HL-60 (cell line): Measurements from ENCODE around the gene PPP5C.

Experiments
- DNase-seq, 2 experiments: peaks; one replicate each; pipeline ENCODE4 v3.0.0-alpha.2; 2010 to 2020; ENCODE audit warnings: low read depth in 1 of 2, low spot score in 1 of 2
- H3K27ac ChIP-seq: fragments of 250-450 bp; sonication (Bioruptor Pico); replicated peaks from 2 replicates; pipeline ENCODE4 v1.5.1; 2020; ENCODE audit warnings: mild to moderate bottlenecking, moderate library complexity
- H3K27me3 ChIP-seq: fragments of 250-450 bp; sonication (Bioruptor Pico); 2 replicates; pipeline ENCODE4 v1.5.1; 2021; ENCODE audit warnings: mild to moderate bottlenecking, moderate library complexity; ENCODE audit not compliant: insufficient read depth, poor library complexity, severe bottlenecking
- H3K4me3 ChIP-seq: replicated peaks from 2 replicates; pipeline ENCODE4 v1.5.1; 2011; ENCODE audit warnings: mild to moderate bottlenecking, control low read depth, low read length; ENCODE audit not compliant: insufficient read depth
- CTCF ChIP-seq: IDR thresholded peaks from one replicate; pipeline ENCODE4 v1.5.1; 2011; ENCODE audit warnings: low read length, control low read depth, inconsistent platforms; ENCODE audit not compliant: insufficient read depth
- GABPA ChIP-seq: IDR thresholded peaks from 2 replicates; pipeline ENCODE4 v1.6.1; 2012; ENCODE audit warnings: low read depth
- POLR2AphosphoS5 ChIP-seq: IDR thresholded peaks from 2 replicates; pipeline ENCODE4 v1.6.1; 2012; ENCODE audit warnings: low read depth
- REST ChIP-seq: IDR thresholded peaks from 2 replicates; pipeline ENCODE4 v1.6.1; 2012; ENCODE audit warnings: low read depth; ENCODE audit not compliant: insufficient replicate concordance
- SPI1 ChIP-seq: IDR thresholded peaks from 2 replicates; pipeline ENCODE4 v1.6.1; 2012; ENCODE audit warnings: low read depth, mild to moderate bottlenecking, borderline replicate concordance

PPP5C gene

GRCh38 chr19:46387713-46388130, 40.8 kb downstream of the PPP5C start:
- no peak for DNase-seq
- Histone ChIP-seq H3K27me3 (no peaks in the 10 kb centered on the region), H3K27ac (no peak overlapping the region), H3K4me3 (no peak overlapping the region)
- TF ChIP-seq REST (no peak), CTCF (no peak), SPI1 (no peak), POLR2AphosphoS5 (no peak), GABPA (no peak)

GRCh38 chr19:46388311-46389095, 41.6 kb downstream of the PPP5C start:
- no peak overlapping the region for H3K27ac ChIP-seq
- DNase-seq, result no peak
- TF ChIP-seq REST, result no peak
- no peak for TF ChIP-seq GABPA
- no peak for TF ChIP-seq CTCF
- TF ChIP-seq SPI1, result no peak
- TF ChIP-seq POLR2AphosphoS5, result no peak
- no peaks in the 10 kb centered on the region for H3K27me3 ChIP-seq
- no peak overlapping the region for H3K4me3 ChIP-seq

GRCh38 chr19:46390121-46390858, 43.4 kb downstream of the PPP5C start:
- no peak for DNase-seq
- Histone ChIP-seq H3K4me3 (no peak overlapping the region), H3K27me3 (no peaks in the 10 kb centered on the region), H3K27ac (no peak overlapping the region)
- TF ChIP-seq SPI1 (no peak), GABPA (no peak), CTCF (no peak), REST (no peak), POLR2AphosphoS5 (no peak)
